WTC11 (cell line): ENCODE data around the gene RPS6KA5. TPM values are rescaled to one million over a fixed set of nuclear protein-coding genes. Genes with fewer than 3 reads are reported as not detected.

Experiments
- ATAC-seq: fragments of 200-7000 bp; cut with Tn5 transposase; 2 replicates; pipeline ENCODE4 v1.10.0; 2021; ENCODE audit warnings: mild to moderate bottlenecking, moderate library complexity
- CTCF ChIA-PET: fragments of 300-600 bp; sonication (Branson Sonifier 250); formaldehyde crosslinking; loops from one replicate; lab custom pipeline; 2021; ENCODE audit warnings: antibody characterized with exemption; lab: Charles Lee
- POLR2A ChIA-PET: fragments of 350-600 bp; sonication (Branson Sonifier 250); formaldehyde crosslinking; loops from one replicate; lab custom pipeline; 2021; ENCODE audit warnings: antibody characterized with exemption; lab: Charles Lee
- DNase-seq: peaks from one replicate; pipeline ENCODE4 v3.0.0; 2021; ENCODE audit warnings: low spot score
- H3K27ac Mint-ChIP-seq: 2 replicates; pipeline ENCODE4 v1.8.0; 2021; ENCODE audit warnings: mixed read lengths
- H3K27me3 Mint-ChIP-seq: 2 replicates; pipeline ENCODE4 v1.8.0; 2021; ENCODE audit warnings: low read depth, mild to moderate bottlenecking, moderate library complexity, mixed read lengths
- H3K36me3 Mint-ChIP-seq: 2 replicates; pipeline ENCODE4 v1.8.0; 2021; ENCODE audit warnings: mixed read lengths
- H3K4me1 Mint-ChIP-seq: 2 replicates; pipeline ENCODE4 v1.8.0; 2022; ENCODE audit warnings: mixed read lengths
- H3K4me3 Mint-ChIP-seq: 2 replicates; pipeline ENCODE4 v1.8.0; 2021; ENCODE audit warnings: mild to moderate bottlenecking, moderate library complexity, mixed read lengths
- H3K9me3 Mint-ChIP-seq: 2 replicates; pipeline ENCODE4 v1.8.0; 2021; ENCODE audit warnings: mixed read lengths
- ATF1 ChIP-seq: sonication (generic); formaldehyde crosslinking; IDR thresholded peaks from 2 replicates; pipeline ENCODE4 v1.8.1; 2023; ENCODE audit warnings: mild to moderate bottlenecking, moderate library complexity, missing genetic modification reagents
- CREB1 ChIP-seq: sonication (generic); formaldehyde crosslinking; IDR thresholded peaks from 2 replicates; pipeline ENCODE4 v1.8.0; 2023; ENCODE audit warnings: mild to moderate bottlenecking, missing genetic modification reagents
- ELF4 ChIP-seq: sonication (generic); formaldehyde crosslinking; IDR thresholded peaks from 2 replicates; pipeline ENCODE4 v1.8.1; 2022; ENCODE audit warnings: low read depth, mild to moderate bottlenecking, moderate library complexity, missing genetic modification reagents
- EMX1 ChIP-seq: fragments of 250-450 bp; sonication (Bioruptor Pico); IDR thresholded peaks from 2 replicates; pipeline ENCODE4 v1.8.0; 2021; ENCODE audit warnings: mild to moderate bottlenecking
- ESRRA ChIP-seq: sonication (generic); formaldehyde crosslinking; IDR thresholded peaks from 2 replicates; pipeline ENCODE4 v1.8.1; 2022; ENCODE audit warnings: mild to moderate bottlenecking, missing genetic modification reagents, borderline replicate concordance
- FOXJ3 ChIP-seq: sonication (generic); formaldehyde crosslinking; IDR thresholded peaks from 2 replicates; pipeline ENCODE4 v1.9.0; 2021; ENCODE audit warnings: missing genetic modification reagents, mild to moderate bottlenecking, borderline replicate concordance
- MXD4 ChIP-seq: fragments of 250-450 bp; sonication (Bioruptor Pico); IDR thresholded peaks from 2 replicates; pipeline ENCODE4 v1.8.0; 2021; ENCODE audit warnings: mild to moderate bottlenecking, moderate library complexity, borderline replicate concordance
- NFE2L1 ChIP-seq: sonication (generic); formaldehyde crosslinking; IDR thresholded peaks from 2 replicates; pipeline ENCODE4 v1.8.1; 2023; ENCODE audit warnings: missing genetic modification reagents
- OVOL2 ChIP-seq: fragments of 250-450 bp; sonication (Bioruptor Pico); IDR thresholded peaks from 2 replicates; pipeline ENCODE4 v1.9.0; 2021; ENCODE audit warnings: mild to moderate bottlenecking, borderline replicate concordance
- RELA ChIP-seq: sonication (generic); formaldehyde crosslinking; IDR thresholded peaks from 2 replicates; pipeline ENCODE4 v1.8.1; 2022; ENCODE audit warnings: missing genetic modification reagents, mild to moderate bottlenecking, borderline replicate concordance
- RORB ChIP-seq: fragments of 250-450 bp; sonication (Bioruptor Pico); IDR thresholded peaks from 2 replicates; pipeline ENCODE4 v1.9.0; 2021; ENCODE audit warnings: mild to moderate bottlenecking
- SMAD4 ChIP-seq: sonication (generic); formaldehyde crosslinking; IDR thresholded peaks from 2 replicates; pipeline ENCODE4 v1.8.0; 2022; ENCODE audit warnings: mild to moderate bottlenecking, missing genetic modification reagents
- SP1 ChIP-seq: sonication (generic); formaldehyde crosslinking; conservative IDR thresholded peaks from 2 replicates; pipeline ENCODE4 v1.8.1; 2022; ENCODE audit warnings: missing genetic modification reagents
- TEAD4 ChIP-seq: sonication (generic); formaldehyde crosslinking; IDR thresholded peaks from 2 replicates; pipeline ENCODE4 v1.8.0; 2022; ENCODE audit warnings: mild to moderate bottlenecking, missing genetic modification reagents
- TP53 ChIP-seq: sonication (generic); formaldehyde crosslinking; IDR thresholded peaks from 2 replicates; pipeline ENCODE4 v1.8.1; 2023; ENCODE audit warnings: mild to moderate bottlenecking, missing genetic modification reagents
- ZNF219 ChIP-seq: sonication (generic); formaldehyde crosslinking; IDR thresholded peaks from 2 replicates; pipeline ENCODE4 v1.8.0; 2023; ENCODE audit warnings: missing genetic modification reagents, mild to moderate bottlenecking, borderline replicate concordance
- ZNF423 ChIP-seq: fragments of 250-450 bp; sonication (Bioruptor Pico); IDR thresholded peaks from 2 replicates; pipeline ENCODE4 v2.1.2; 2022; ENCODE audit warnings: mild to moderate bottlenecking, moderate library complexity
- total RNA-seq: library from RNA; stranded (reverse); gene quantifications from 3 replicates; pipeline ENCODE4 v1.2.3, GENCODE V29; 2021
- TF ChIP-seq, protein P1 (sequence below): sonication (generic); formaldehyde crosslinking; IDR thresholded peaks from 2 replicates; pipeline ENCODE4 v1.8.1; 2023; ENCODE audit warnings: mild to moderate bottlenecking, missing genetic modification reagents, moderate library complexity
- TF ChIP-seq, protein P2 (sequence below): sonication (generic); formaldehyde crosslinking; IDR thresholded peaks from 2 replicates; pipeline ENCODE4 v1.8.1; 2022; ENCODE audit warnings: mild to moderate bottlenecking, moderate library complexity, missing genetic modification reagents
- TF ChIP-seq, protein P3 (sequence below): sonication (generic); formaldehyde crosslinking; IDR thresholded peaks from 2 replicates; pipeline ENCODE4 v1.8.1; 2023; ENCODE audit warnings: mild to moderate bottlenecking, missing genetic modification reagents, borderline replicate concordance
- TF ChIP-seq, protein P4 (sequence below): sonication (generic); formaldehyde crosslinking; IDR thresholded peaks from 2 replicates; pipeline ENCODE4 v1.8.1; 2023; ENCODE audit warnings: mild to moderate bottlenecking, missing genetic modification reagents
- TF ChIP-seq, protein P5 (sequence below): sonication (generic); formaldehyde crosslinking; IDR thresholded peaks from 2 replicates; pipeline ENCODE4 v1.8.0; 2023; ENCODE audit warnings: missing genetic modification reagents
- TF ChIP-seq, protein P6 (sequence below): sonication (generic); formaldehyde crosslinking; IDR thresholded peaks from 2 replicates; pipeline ENCODE4 v1.8.1; 2022; ENCODE audit warnings: low read depth, missing genetic modification reagents, borderline replicate concordance
- TF ChIP-seq, protein P7 (sequence below): fragments of 200-600 bp; IDR thresholded peaks from 2 replicates; pipeline ENCODE4 v1.8.0; 2022; ENCODE audit warnings: antibody characterized with exemption

RPS6KA5 gene
- total RNA-seq, 1 experiment from 2014 or later = 5.2 TPM

DNA sequence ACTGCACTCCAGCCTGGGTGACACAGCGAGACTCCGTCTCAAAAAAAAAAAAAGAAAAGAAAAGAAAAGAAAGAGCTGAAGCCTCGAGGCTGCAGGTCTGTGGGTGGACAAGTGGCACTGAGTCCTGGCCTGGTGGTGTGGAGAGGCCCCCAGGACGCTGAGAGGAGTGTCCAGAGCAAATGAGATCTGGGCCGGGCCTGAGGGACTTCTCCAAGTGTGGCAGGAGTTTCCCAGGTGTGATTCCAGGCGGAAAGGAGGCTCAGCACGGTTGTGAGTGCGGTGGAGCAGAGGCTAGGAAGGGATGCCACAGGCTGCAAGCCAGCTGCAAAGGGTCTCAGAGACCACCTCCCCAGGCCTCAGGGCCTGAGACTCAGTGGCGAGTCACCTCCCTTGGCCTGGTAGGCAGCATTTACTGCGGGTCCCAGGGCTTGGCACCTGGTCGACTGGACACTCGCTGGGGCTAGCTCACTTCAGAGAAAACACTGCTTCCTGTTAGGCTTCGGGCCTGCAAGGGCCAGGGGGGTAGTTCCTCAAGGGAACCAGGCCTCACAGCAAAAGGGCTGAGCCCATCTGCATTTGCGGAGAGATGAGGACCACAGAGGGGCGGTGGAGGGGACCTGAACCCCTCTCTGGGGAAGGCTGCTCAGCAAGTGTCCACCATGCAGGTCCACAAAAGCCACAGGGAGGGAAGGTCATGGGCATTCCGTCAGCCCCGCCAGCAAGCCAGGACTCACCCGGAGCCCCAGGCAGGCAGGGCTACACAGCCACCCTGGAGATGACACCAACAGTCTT is 256.0 kb downstream of the RPS6KA5 start:
- Mint-ChIP-seq H3K27me3 (no peaks in the 10 kb centered on the region), H3K4me3 (no peak overlapping the region), H3K27ac (peak overlapping the region; percentile 84), H3K9me3 (no peaks in the 10 kb centered on the region), H3K4me1 (peaks cover 14% of the 10 kb centered on the region), H3K36me3 (no peaks in the 10 kb centered on the region)
- ChIA-PET POLR2A (interaction anchor here (0.9 kb wide), 1 partner anchor 9 kb away, joined by 4 read pairs; no protein-coding TSS in a partner anchor), CTCF (interaction anchor here (0.6 to 2.0 kb wide), 8 partner anchors 8 to 618 kb away, joined by 3 to 19 read pairs (median 4); partner anchors contain the start of gene TTC7B)
- ATAC-seq (no peak), DNase-seq (no peak)
- TF ChIP-seq ZNF423 (CRISPR knock-in tag) (no peak), SMAD4 (CRISPR knock-in tag) (no peak), ZNF219 (CRISPR knock-in tag) (no peak), ELF4 (CRISPR knock-in tag) (no peak), OVOL2 (no peak), EMX1 (no peak), SP1 (CRISPR knock-in tag) (no peak), RORB (CRISPR knock-in tag) (no peak), ESRRA (CRISPR knock-in tag) (no peak), NFE2L1 (CRISPR knock-in tag) (no peak)
- TF ChIP-seq, protein P1, sequence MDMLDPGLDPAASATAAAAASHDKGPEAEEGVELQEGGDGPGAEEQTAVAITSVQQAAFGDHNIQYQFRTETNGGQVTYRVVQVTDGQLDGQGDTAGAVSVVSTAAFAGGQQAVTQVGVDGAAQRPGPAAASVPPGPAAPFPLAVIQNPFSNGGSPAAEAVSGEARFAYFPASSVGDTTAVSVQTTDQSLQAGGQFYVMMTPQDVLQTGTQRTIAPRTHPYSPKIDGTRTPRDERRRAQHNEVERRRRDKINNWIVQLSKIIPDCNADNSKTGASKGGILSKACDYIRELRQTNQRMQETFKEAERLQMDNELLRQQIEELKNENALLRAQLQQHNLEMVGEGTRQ (CRISPR knock-in tag) = no peak
- TF ChIP-seq, protein P2, sequence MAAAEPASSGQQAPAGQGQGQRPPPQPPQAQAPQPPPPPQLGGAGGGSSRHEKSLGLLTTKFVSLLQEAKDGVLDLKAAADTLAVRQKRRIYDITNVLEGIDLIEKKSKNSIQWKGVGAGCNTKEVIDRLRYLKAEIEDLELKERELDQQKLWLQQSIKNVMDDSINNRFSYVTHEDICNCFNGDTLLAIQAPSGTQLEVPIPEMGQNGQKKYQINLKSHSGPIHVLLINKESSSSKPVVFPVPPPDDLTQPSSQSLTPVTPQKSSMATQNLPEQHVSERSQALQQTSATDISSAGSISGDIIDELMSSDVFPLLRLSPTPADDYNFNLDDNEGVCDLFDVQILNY (CRISPR knock-in tag) = no peak
- TF ChIP-seq, protein P3, sequence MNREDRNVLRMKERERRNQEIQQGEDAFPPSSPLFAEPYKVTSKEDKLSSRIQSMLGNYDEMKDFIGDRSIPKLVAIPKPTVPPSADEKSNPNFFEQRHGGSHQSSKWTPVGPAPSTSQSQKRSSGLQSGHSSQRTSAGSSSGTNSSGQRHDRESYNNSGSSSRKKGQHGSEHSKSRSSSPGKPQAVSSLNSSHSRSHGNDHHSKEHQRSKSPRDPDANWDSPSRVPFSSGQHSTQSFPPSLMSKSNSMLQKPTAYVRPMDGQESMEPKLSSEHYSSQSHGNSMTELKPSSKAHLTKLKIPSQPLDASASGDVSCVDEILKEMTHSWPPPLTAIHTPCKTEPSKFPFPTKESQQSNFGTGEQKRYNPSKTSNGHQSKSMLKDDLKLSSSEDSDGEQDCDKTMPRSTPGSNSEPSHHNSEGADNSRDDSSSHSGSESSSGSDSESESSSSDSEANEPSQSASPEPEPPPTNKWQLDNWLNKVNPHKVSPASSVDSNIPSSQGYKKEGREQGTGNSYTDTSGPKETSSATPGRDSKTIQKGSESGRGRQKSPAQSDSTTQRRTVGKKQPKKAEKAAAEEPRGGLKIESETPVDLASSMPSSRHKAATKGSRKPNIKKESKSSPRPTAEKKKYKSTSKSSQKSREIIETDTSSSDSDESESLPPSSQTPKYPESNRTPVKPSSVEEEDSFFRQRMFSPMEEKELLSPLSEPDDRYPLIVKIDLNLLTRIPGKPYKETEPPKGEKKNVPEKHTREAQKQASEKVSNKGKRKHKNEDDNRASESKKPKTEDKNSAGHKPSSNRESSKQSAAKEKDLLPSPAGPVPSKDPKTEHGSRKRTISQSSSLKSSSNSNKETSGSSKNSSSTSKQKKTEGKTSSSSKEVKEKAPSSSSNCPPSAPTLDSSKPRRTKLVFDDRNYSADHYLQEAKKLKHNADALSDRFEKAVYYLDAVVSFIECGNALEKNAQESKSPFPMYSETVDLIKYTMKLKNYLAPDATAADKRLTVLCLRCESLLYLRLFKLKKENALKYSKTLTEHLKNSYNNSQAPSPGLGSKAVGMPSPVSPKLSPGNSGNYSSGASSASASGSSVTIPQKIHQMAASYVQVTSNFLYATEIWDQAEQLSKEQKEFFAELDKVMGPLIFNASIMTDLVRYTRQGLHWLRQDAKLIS (CRISPR knock-in tag) = no peak

DNA sequence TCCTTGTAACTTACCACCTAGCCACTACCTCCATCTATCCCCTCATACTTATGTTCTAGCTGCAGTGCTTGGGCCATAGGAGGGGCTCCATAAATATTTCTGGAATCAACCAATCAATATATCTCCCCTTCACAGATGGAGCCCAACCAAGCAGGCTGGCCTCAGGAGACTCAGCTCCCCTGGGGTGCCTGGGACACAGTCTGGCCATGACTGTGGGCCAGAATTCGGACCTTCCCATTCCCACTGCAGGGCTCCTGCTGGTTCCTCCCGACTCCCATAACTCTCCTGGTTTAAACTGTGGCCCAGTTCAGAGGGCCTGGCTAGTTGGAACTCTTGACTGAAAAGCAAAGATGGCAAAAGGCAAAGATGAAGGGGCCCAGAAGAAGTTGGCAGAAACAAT is 257.2 kb downstream of the RPS6KA5 start:
- H3K4me3 Mint-ChIP-seq = no peak overlapping the region
- no peak for ATAC-seq
- peaks cover 14% of the 10 kb centered on the region for H3K4me1 Mint-ChIP-seq
- H3K27ac Mint-ChIP-seq = peak overlapping the region; percentile 75; the same call in 1 of the 2 replicates
- H3K36me3 Mint-ChIP-seq = no peaks in the 10 kb centered on the region
- ChIA-PET CTCF (interaction anchor here (1.1 to 2.0 kb wide), 5 partner anchors 8 to 46 kb away, joined by 3 to 19 read pairs (median 6); partner anchors contain the start of gene TTC7B), POLR2A (no interaction called here)
- DNase-seq = no peak
- H3K27me3 Mint-ChIP-seq = no peaks in the 10 kb centered on the region
- no peaks in the 10 kb centered on the region for H3K9me3 Mint-ChIP-seq
- TF ChIP-seq MXD4 (CRISPR knock-in tag) (no peak), OVOL2 (no peak), RELA (CRISPR knock-in tag) (no peak), TEAD4 (CRISPR knock-in tag) (no peak), TP53 (no peak), FOXJ3 (no peak), ATF1 (no peak), CREB1 (no peak)
- TF ChIP-seq, protein P4, sequence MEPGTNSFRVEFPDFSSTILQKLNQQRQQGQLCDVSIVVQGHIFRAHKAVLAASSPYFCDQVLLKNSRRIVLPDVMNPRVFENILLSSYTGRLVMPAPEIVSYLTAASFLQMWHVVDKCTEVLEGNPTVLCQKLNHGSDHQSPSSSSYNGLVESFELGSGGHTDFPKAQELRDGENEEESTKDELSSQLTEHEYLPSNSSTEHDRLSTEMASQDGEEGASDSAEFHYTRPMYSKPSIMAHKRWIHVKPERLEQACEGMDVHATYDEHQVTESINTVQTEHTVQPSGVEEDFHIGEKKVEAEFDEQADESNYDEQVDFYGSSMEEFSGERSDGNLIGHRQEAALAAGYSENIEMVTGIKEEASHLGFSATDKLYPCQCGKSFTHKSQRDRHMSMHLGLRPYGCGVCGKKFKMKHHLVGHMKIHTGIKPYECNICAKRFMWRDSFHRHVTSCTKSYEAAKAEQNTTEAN (CRISPR knock-in tag) = no peak
- TF ChIP-seq, protein P5, sequence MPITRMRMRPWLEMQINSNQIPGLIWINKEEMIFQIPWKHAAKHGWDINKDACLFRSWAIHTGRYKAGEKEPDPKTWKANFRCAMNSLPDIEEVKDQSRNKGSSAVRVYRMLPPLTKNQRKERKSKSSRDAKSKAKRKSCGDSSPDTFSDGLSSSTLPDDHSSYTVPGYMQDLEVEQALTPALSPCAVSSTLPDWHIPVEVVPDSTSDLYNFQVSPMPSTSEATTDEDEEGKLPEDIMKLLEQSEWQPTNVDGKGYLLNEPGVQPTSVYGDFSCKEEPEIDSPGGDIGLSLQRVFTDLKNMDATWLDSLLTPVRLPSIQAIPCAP (CRISPR knock-in tag) = no peak
- TF ChIP-seq, protein P6, sequence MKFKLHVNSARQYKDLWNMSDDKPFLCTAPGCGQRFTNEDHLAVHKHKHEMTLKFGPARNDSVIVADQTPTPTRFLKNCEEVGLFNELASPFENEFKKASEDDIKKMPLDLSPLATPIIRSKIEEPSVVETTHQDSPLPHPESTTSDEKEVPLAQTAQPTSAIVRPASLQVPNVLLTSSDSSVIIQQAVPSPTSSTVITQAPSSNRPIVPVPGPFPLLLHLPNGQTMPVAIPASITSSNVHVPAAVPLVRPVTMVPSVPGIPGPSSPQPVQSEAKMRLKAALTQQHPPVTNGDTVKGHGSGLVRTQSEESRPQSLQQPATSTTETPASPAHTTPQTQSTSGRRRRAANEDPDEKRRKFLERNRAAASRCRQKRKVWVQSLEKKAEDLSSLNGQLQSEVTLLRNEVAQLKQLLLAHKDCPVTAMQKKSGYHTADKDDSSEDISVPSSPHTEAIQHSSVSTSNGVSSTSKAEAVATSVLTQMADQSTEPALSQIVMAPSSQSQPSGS (CRISPR knock-in tag) = no peak
- TF ChIP-seq, protein P7, sequence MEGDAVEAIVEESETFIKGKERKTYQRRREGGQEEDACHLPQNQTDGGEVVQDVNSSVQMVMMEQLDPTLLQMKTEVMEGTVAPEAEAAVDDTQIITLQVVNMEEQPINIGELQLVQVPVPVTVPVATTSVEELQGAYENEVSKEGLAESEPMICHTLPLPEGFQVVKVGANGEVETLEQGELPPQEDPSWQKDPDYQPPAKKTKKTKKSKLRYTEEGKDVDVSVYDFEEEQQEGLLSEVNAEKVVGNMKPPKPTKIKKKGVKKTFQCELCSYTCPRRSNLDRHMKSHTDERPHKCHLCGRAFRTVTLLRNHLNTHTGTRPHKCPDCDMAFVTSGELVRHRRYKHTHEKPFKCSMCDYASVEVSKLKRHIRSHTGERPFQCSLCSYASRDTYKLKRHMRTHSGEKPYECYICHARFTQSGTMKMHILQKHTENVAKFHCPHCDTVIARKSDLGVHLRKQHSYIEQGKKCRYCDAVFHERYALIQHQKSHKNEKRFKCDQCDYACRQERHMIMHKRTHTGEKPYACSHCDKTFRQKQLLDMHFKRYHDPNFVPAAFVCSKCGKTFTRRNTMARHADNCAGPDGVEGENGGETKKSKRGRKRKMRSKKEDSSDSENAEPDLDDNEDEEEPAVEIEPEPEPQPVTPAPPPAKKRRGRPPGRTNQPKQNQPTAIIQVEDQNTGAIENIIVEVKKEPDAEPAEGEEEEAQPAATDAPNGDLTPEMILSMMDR = no peak
